Cardiac muscle cell (in vitro differentiated cells and primary cell): ENCODE measurements around the gene TNXB. TPM values are rescaled to one million over a fixed set of nuclear protein-coding genes. Genes with fewer than 3 reads are reported as not detected.
A peak's percentile ranks its signal among the peaks of the same experiment; 100 is the strongest.

Experiments used
- DNase-seq, 2 donors: peaks; one replicate each; pipeline versions ENCODE4 v3.0.0 to v3.0.0-alpha.2; 2010 to 2017; ENCODE audit warnings: low read depth in 1 of 2, low spot score in 1 of 2
- H3K27ac ChIP-seq: fragments of 200-600 bp; sonication (generic); 2 replicates; pipeline ENCODE4 v1.5.1; 2016
- H3K27me3 ChIP-seq: fragments of 200-600 bp; sonication (generic); 2 replicates; pipeline ENCODE4 v1.6.0; 2016; ENCODE audit warnings: control low read depth
- H3K36me3 ChIP-seq: fragments of 200-600 bp; sonication (generic); 2 replicates; pipeline ENCODE4 v1.5.1; 2016; ENCODE audit warnings: control low read depth
- H3K4me1 ChIP-seq: fragments of 200-600 bp; sonication (generic); 2 replicates; pipeline ENCODE4 v1.8.1; 2017; ENCODE audit warnings: low read depth, mild to moderate bottlenecking, mixed run types
- H3K4me3 ChIP-seq: fragments of 200-600 bp; sonication (generic); 2 replicates; pipeline ENCODE4 v1.5.1; 2016; ENCODE audit warnings: mild to moderate bottlenecking
- H3K9me3 ChIP-seq: fragments of 200-600 bp; sonication (generic); 2 replicates; pipeline ENCODE4 v1.5.1; 2017; ENCODE audit warnings: low read depth, mild to moderate bottlenecking, control low read depth
- CTCF ChIP-seq: IDR thresholded peaks from 2 replicates; pipeline ENCODE4 v1.5.1; 2012; ENCODE audit warnings: low read depth, mild to moderate bottlenecking, low read length
- polyA plus RNA-seq: library from polyadenylated mRNA; unstranded; fragments of >200 nt; fragmentation: Nextera tagmentation; extraction: Ambion mirVana; gene quantifications from 2 replicates; pipeline ENCODE4 v1.2.1, GENCODE V29; 2016
- total RNA-seq: library from RNA; depleted of rRNA; stranded (reverse); fragments of >200 nt; gene quantifications from 2 replicates; pipeline ENCODE4 v1.2.3, GENCODE V29; 2016

Gene TNXB
- total and polyA plus RNA-seq, 2 experiments from 2014 or later: 0.92 to 9.3 TPM

GRCh38 chr6:32152769-32153563 lies 43.8 kb upstream of the TNXB start:
- no peak for TF ChIP-seq CTCF
- H3K4me1 ChIP-seq: peaks cover 18% of the 10 kb centered on the region
- peak overlapping the region; percentile 91 for H3K27ac ChIP-seq
- peak overlapping the region; percentile 63 for H3K4me3 ChIP-seq
- H3K27me3 ChIP-seq: peaks cover 30% of the 10 kb centered on the region
- H3K9me3 ChIP-seq: no peaks in the 10 kb centered on the region
- peaks cover 14% of the 10 kb centered on the region for H3K36me3 ChIP-seq
- DNase-seq: peak; percentile 31 to 47

- no peak for DNase-seq
- peak within 1 kb of the TSS; percentile 91 for H3K27ac ChIP-seq
- H3K4me1 ChIP-seq: peaks cover 18% of the 10 kb centered on the region
- no peaks in the 10 kb centered on the region for H3K9me3 ChIP-seq
- peaks cover 7% of the 10 kb centered on the region for H3K36me3 ChIP-seq
- no peak for TF ChIP-seq CTCF
- peak within 1 kb of the TSS; percentile 63 for H3K4me3 ChIP-seq
- H3K27me3 ChIP-seq: peaks cover 30% of the 10 kb centered on the region
Measured at GRCh38 chr6:32151863-32152768, 43.0 kb upstream of the TNXB start, which contains the start of gene PRRT1. Gene PRRT1 (minus strand): TSS chr6:32151939. CDS start chr6:32151827, 112 bp downstream.

GRCh38 chr6:32151181-32151862 lies 42.2 kb upstream of the TNXB start:
- H3K27ac ChIP-seq: no peak overlapping the region
- no peak for TF ChIP-seq CTCF
- no peaks in the 10 kb centered on the region for H3K9me3 ChIP-seq
- H3K4me1 ChIP-seq: peaks cover 23% of the 10 kb centered on the region
- H3K27me3 ChIP-seq: peaks cover 30% of the 10 kb centered on the region
- DNase-seq: no peak
- no peak overlapping the region for H3K4me3 ChIP-seq
- peaks cover 2% of the 10 kb centered on the region for H3K36me3 ChIP-seq

- Histone ChIP-seq H3K4me1 (peaks cover 27% of the 10 kb centered on the region), H3K27me3 (peaks cover 30% of the 10 kb centered on the region), H3K27ac (no peak overlapping the region), H3K36me3 (no peaks in the 10 kb centered on the region), H3K4me3 (no peak overlapping the region), H3K9me3 (no peaks in the 10 kb centered on the region)
- no peak for DNase-seq
- TF ChIP-seq CTCF: no peak
Measured at GRCh38 chr6:32149932-32150870, 41.1 kb upstream of the TNXB start.
